HepG2 (cell line): ENCODE results near the gene PCAT7. TPM values are rescaled to one million over a fixed set of nuclear protein-coding genes. Genes with fewer than 3 reads are reported as not detected.

ENCODE experiments used
- ATAC-seq: fragments of 200-7000 bp; cut with Tn5 transposase; 3 replicates; pipeline ENCODE4 v1.9.1; 2020; ENCODE audit warnings: mild to moderate bottlenecking, moderate library complexity
- BruUV-seq: library from RNA; stranded (reverse); fragments of 400-500 nt; replicated peaks from 2 replicates; lab custom pipeline; 2021; lab: Mats Ljungman, UMichigan
- CTCF ChIA-PET: fragments of 300-600 bp; formaldehyde crosslinking; extraction: SDS; loops from one replicate; lab custom pipeline; 2021; ENCODE audit warnings: low total read pairs, inconsistent platforms, low intra/inter-chr PET ratio; lab: Yijun Ruan, JAX
- POLR2A ChIA-PET: fragments of 350-600 bp; sonication (Branson Sonifier 250); formaldehyde crosslinking; loops from one replicate; lab custom pipeline; 2020; ENCODE audit warnings: antibody characterized with exemption, inconsistent platforms; lab: Yijun Ruan, JAX
- DNase-seq: peaks from one replicate; pipeline ENCODE4 v3.0.0-alpha.2; 2015; ENCODE audit warnings: low spot score
- FAIRE-seq: peaks from 3 replicates; lab custom pipeline; 2011; peaks lifted over from hg19 to GRCh38; lab: Jason Lieb, UNC
- H2AFZ ChIP-seq: one replicate; pipeline ENCODE4 v1.6.1; 2011; ENCODE audit warnings: low read length, inconsistent platforms
- H3K27ac ChIP-seq: fragments of 300-600 bp; 3 replicates; pipeline ENCODE4 v1.8.0; 2011; ENCODE audit warnings: mixed run types, mild to moderate bottlenecking, mixed read lengths, low read length, inconsistent platforms; ENCODE audit not compliant: insufficient read depth; ENCODE audit errors: extremely low read length
- H3K27me3 ChIP-seq, 2 experiments: fragments of 200-600 bp in 1 of 2; 2 replicates in 1 of 2; 3 replicates in 1 of 2; pipeline versions ENCODE4 v1.6.0 to v1.8.0; 2011; ENCODE audit warnings: low read length in 2 of 2, mild to moderate bottlenecking in 2 of 2, moderate library complexity in 2 of 2, inconsistent platforms in 1 of 2; ENCODE audit not compliant: insufficient read depth in 2 of 2, control insufficient read depth in 1 of 2
- H3K36me3 ChIP-seq, 2 experiments: fragments of 200-600 bp in 1 of 2; replicated peaks in 1 of 2; 2 replicates in 1 of 2; 3 replicates in 1 of 2; pipeline versions ENCODE4 v1.5.1 to v1.8.0; 2011; ENCODE audit warnings: low read length in 2 of 2, inconsistent platforms in 1 of 2; ENCODE audit not compliant: insufficient read depth in 2 of 2, control insufficient read depth in 1 of 2
- H3K4me1 ChIP-seq: 2 replicates; pipeline ENCODE4 v1.5.1; 2012; ENCODE audit warnings: low read length, inconsistent platforms; ENCODE audit not compliant: insufficient read depth
- H3K4me2 ChIP-seq: 2 replicates; pipeline ENCODE4 v1.6.0; 2011; ENCODE audit warnings: low read depth, low read length, inconsistent platforms
- H3K4me3 ChIP-seq, 3 experiments: fragments of 200-600 bp in 1 of 3; sonication (generic), shearing (Covaris generic) in 1 of 3; replicated peaks in 1 of 3; 2 replicates each; pipeline ENCODE4 v1.5.1; 2011 to 2016; ENCODE audit warnings: low read length in 3 of 3, inconsistent platforms in 2 of 3, low read depth in 2 of 3, mild to moderate bottlenecking in 2 of 3, control low read depth in 1 of 3, mixed read lengths in 1 of 3; ENCODE audit not compliant: insufficient read depth in 1 of 3
- H3K79me2 ChIP-seq: one replicate; pipeline ENCODE4 v1.6.1; 2011; ENCODE audit warnings: low read length, inconsistent platforms; ENCODE audit not compliant: insufficient read depth
- H3K9ac ChIP-seq: 2 replicates; pipeline ENCODE4 v1.6.0; 2011; ENCODE audit warnings: mild to moderate bottlenecking, low read depth, low read length, inconsistent platforms; ENCODE audit not compliant: insufficient read depth
- H3K9me3 ChIP-seq: 2 replicates; pipeline ENCODE4 v1.5.1; 2012; ENCODE audit warnings: mild to moderate bottlenecking, low read length
- H4K20me1 ChIP-seq: 2 replicates; pipeline ENCODE4 v1.6.0; 2011; ENCODE audit warnings: inconsistent platforms, mild to moderate bottlenecking, low read length, moderate library complexity; ENCODE audit not compliant: insufficient read depth
- ETV5 ChIP-seq: IDR thresholded peaks from 2 replicates; pipeline ENCODE4 v1.6.1; 2018; ENCODE audit warnings: missing biosample characterization, missing genetic modification reagents, inconsistent platforms, borderline replicate concordance
- MXD4 ChIP-seq: IDR thresholded peaks from 2 replicates; pipeline ENCODE4 v1.6.1; 2016; ENCODE audit warnings: mild to moderate bottlenecking, missing biosample characterization, missing genetic modification reagents
- PAXIP1 ChIP-seq: sonication (generic); formaldehyde crosslinking; conservative IDR thresholded peaks from 2 replicates; pipeline ENCODE4 v1.4.0; 2020; ENCODE audit warnings: mild to moderate bottlenecking, missing genetic modification reagents, moderate library complexity
- ZFY ChIP-seq: sonication (generic); formaldehyde crosslinking; IDR thresholded peaks from 2 replicates; pipeline ENCODE4 v1.4.0; 2020; ENCODE audit warnings: missing genetic modification reagents
- WGBS: methylation state at CpG from one replicate; pipeline ENCODE4 v1.1.6; 2017; ENCODE audit warnings: low lambda C conversion rate; 5-methylcytosine and 5-hydroxymethylcytosine counted together
- in situ Hi-C: cut with HindIII; loops from 2 replicates; pipeline ENCODE4 v1.10.0; 2017; ENCODE audit warnings: low pct_unique_long_range_greater_than_20kb; ENCODE audit not compliant: extremely low pct_ligation_motif_present
- intact Hi-C: fragments of 100-400 bp; cut with micrococcal nuclease; formaldehyde crosslinking; loops from one replicate; pipeline ENCODE4 v1.10.0; 2022; ENCODE audit not compliant: unreplicated experiment
- polyA plus RNA-seq, 8 experiments: library from polyadenylated mRNA; depleted of rRNA in 3 of 8; stranded (reverse) in 7 of 8; unstranded in 1 of 8; fragments of >200 nt; fragmentation: Illumina TruSeq in 4 of 8; extraction: Trizol in 4 of 8; gene quantifications; 2 replicates each; pipeline versions ENCODE4 v1.2.1 to v1.2.3, GENCODE V29; 2011 to 2016; ENCODE audit warnings: low read depth in 4 of 8, missing spikeins in 1 of 8, mixed read lengths in 1 of 8; ENCODE audit not compliant: insufficient read depth in 1 of 8
- total RNA-seq, 5 experiments: library from RNA; depleted of rRNA; stranded (reverse); fragments of >200 nt; fragmentation: Illumina TruSeq; extraction: Trizol; gene quantifications; 2 replicates each; pipeline ENCODE4 v1.2.3, GENCODE V29; 2016; ENCODE audit warnings: low read depth in 1 of 5
- TF ChIP-seq, protein P1 (sequence below): sonication (generic); formaldehyde crosslinking; IDR thresholded peaks from 2 replicates; pipeline ENCODE4 v1.4.0; 2020; ENCODE audit warnings: mild to moderate bottlenecking, missing genetic modification reagents
- TF ChIP-seq, protein P2 (sequence below): IDR thresholded peaks from 2 replicates; pipeline ENCODE4 v1.6.1; 2016; ENCODE audit warnings: missing compliant biosample characterization, missing genetic modification reagents, borderline replicate concordance

PCAT7 gene
- total and polyA plus RNA-seq, 2 of the 13 experiments (the other 11 are each of a cell fraction or from before 2014, with no cell fraction given) = 2.3 to 3.9 TPM

DNA sequence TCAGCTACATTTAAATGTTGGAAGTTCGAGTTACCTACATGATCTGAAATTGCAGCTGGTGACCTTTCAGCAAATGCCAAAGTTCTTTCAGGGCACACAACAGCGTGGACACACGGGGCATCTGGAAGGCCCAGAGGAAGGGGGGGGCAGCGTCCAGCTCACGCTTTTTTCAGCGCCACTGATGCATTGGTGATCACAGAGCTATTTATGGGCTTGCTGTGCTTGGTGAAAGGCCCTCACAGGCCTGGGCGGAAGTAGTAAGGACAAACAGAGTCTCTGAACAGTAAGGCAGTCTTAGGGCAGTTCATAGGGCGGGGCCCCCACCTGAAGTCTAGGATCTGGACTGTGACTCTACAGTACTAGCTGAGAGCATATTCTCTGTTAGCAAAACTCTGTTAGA is 45.4 kb downstream of the PCAT7 start:
- WGBS = 0% methylated on average over 3 of the region's 8 CpGs
- ChIA-PET CTCF (no interaction called here), POLR2A (interaction anchor here (0.7 to 1.6 kb wide), 3 partner anchors 10 to 46 kb away, joined by 3 to 12 read pairs (median 3); partner anchors contain the start of gene PCAT7)
- Histone ChIP-seq H3K27me3 (no peaks in the 10 kb centered on the region; a peak in 1 of 5 replicates), H3K9me3 (no peaks in the 10 kb centered on the region), H3K79me2 (no peaks in the 10 kb centered on the region), H2AFZ (peak overlapping the region; percentile 49), H4K20me1 (no peaks in the 10 kb centered on the region), H3K9ac (peak overlapping the region; percentile 25; the same call in 1 of the 2 replicates), H3K4me2 (peak overlapping the region; percentile 83), H3K4me1 (peaks cover 47% of the 10 kb centered on the region), H3K36me3 (no peaks in the 10 kb centered on the region), H3K4me3 (peak overlapping the region; percentile 18 to 57 (median 47); a peak in 4 of 6 replicates), H3K27ac (no peak overlapping the region)
- intact Hi-C loops (no loop called here), in situ Hi-C loops (no loop called here)
- peak; percentile 31 for DNase-seq
- peak; percentile 70 for ATAC-seq
- no peak for FAIRE-seq
- no TSS peak for BruUV-seq
- 0 out of 2 replicates have a peak, but pooled peaks have one; percentile 51 for TF ChIP-seq PAXIP1 (CRISPR knock-in tag)
- TF ChIP-seq, protein P1, sequence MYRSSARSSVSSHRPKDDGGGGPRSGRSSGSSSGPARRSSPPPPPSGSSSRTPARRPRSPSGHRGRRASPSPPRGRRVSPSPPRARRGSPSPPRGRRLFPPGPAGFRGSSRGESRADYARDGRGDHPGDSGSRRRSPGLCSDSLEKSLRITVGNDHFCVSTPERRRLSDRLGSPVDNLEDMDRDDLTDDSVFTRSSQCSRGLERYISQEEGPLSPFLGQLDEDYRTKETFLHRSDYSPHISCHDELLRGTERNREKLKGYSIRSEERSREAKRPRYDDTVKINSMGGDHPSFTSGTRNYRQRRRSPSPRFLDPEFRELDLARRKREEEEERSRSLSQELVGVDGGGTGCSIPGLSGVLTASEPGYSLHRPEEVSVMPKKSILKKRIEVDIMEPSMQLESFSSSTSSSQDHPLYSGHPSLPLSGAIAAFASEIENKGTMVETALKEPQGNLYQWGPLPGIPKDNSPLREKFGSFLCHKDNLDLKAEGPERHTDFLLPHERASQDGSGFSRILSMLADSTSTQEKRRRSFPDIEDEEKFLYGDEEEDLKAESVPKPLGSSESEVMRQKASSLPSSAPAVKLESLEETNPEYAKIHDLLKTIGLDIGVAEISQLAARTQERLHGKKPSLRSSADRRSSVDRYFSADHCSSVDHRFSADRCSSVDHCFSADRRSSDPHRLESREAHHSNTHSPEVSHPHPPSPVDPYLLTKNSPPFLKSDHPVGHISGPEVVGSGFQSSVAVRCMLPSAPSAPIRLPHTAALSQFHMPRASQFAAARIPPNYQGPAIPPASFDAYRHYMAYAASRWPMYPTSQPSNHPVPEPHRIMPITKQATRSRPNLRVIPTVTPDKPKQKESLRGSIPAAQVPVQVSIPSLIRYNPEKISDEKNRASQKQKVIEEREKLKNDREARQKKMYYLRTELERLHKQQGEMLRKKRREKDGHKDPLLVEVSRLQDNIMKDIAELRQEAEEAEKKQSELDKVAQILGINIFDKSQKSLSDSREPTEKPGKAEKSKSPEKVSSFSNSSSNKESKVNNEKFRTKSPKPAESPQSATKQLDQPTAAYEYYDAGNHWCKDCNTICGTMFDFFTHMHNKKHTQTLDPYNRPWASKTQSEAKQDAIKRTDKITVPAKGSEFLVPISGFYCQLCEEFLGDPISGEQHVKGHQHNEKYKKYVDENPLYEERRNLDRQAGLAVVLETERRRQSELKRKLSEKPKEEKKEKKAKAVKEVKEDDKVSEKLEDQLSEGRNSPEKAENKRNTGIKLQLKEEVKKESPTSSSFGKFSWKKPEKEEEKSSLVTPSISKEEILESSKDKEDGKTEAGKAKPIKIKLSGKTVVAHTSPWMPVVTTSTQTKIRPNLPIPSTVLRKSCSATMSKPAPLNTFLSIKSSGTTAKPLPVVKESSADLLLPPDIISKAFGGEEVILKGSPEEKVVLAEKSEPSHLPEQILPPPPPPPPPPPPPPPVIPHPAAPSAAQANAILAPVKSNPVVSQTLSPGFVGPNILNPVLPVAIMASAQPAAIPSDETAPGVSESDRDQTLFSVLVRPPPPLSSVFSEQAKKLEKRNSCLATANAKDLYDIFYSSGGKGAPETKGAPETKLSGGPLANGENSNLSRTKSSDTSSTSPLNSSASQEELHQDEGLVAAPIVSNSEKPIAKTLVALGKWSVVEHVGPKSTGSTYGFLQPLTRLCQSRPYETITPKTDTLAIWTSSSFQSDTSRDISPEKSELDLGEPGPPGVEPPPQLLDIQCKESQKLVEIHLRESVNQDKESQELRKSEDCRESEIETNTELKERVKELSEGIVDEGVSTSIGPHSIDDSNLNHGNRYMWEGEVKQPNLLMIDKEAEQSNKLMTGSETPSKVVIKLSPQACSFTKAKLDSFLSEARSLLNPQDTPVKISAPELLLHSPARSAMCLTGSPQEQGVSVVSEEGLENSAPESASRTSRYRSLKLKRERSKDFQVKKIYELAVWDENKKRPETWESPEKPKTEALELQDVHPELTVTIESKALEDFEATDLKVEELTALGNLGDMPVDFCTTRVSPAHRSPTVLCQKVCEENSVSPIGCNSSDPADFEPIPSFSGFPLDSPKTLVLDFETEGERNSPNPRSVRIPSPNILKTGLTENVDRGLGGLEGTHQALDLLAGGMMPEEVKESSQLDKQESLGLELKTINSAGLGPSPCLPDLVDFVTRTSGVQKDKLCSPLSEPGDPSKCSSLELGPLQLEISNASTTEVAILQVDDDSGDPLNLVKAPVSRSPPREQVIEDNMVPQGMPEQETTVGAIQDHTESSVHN (CRISPR knock-in tag) = 0 out of 2 replicates have a peak, but pooled peaks have one; percentile 39
- TF ChIP-seq, protein P2, sequence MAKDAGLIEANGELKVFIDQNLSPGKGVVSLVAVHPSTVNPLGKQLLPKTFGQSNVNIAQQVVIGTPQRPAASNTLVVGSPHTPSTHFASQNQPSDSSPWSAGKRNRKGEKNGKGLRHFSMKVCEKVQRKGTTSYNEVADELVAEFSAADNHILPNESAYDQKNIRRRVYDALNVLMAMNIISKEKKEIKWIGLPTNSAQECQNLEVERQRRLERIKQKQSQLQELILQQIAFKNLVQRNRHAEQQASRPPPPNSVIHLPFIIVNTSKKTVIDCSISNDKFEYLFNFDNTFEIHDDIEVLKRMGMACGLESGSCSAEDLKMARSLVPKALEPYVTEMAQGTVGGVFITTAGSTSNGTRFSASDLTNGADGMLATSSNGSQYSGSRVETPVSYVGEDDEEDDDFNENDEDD = no peak
- peak; percentile 42; the same call in 1 of the 2 replicates for TF ChIP-seq ETV5
- TF ChIP-seq MXD4 = no peak
- peak; percentile 23; the same call in 1 of the 2 replicates for TF ChIP-seq ZFY
